Activated CD4-positive, CD25-positive, alpha-beta regulatory T cell treated with anti-CD3 and anti-CD28 coated beads, Interleukin-2, amount 50 U/mL, for 72 hours (primary cell): Measurements from ENCODE around the gene CORO2A.

Source experiments
- DNase-seq: peaks from one replicate; pipeline ENCODE4 v3.0.0; 2021

The CORO2A gene, protein sequence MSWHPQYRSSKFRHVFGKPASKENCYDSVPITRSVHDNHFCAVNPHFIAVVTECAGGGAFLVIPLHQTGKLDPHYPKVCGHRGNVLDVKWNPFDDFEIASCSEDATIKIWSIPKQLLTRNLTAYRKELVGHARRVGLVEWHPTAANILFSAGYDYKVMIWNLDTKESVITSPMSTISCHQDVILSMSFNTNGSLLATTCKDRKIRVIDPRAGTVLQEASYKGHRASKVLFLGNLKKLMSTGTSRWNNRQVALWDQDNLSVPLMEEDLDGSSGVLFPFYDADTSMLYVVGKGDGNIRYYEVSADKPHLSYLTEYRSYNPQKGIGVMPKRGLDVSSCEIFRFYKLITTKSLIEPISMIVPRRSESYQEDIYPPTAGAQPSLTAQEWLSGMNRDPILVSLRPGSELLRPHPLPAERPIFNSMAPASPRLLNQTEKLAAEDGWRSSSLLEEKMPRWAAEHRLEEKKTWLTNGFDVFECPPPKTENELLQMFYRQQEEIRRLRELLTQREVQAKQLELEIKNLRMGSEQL

DNA sequence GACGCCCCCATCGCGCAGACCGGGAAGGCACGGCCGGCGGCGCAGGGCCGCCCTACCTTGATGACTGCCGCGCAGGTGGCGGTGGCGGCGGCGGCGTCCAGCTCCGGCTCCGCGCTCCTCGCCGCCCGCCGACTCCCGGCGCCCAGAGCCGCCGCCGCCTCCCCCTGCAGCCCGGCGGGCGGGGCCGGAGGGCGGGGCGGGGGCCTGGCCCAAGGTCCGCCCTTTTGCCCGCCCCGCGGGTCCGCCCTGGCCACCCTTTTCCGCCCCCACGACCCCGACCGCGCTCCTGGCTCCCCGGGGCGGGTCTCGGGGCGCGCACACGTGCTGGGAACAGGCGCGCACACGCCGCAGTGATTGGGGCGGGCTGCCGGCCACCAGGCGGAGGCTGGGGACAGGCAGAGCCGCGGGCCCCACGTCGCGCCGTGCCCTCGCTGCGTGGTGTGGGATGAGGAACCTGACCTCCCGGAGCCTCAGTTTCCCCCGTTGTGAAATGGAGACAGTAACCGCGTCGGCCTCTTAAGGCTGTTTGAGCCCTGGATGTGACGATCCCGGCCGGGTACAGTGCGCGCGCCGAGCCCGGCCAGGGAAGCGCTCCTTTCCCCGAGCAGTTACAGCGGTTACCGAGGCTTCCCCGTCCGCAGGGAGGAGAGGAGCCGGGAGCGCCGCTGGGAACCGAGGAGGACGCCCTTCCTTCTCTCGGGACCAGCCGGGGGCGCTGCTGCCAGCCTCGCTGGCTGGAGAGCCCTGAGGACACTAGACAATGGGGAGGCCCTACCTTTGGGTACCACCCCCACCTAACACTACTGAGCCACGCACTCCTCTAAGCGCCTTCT lies at the start of gene CORO2A:
Gene CORO2A (minus strand): TSS at position 135 of the 833 bp plus-strand sequence. CDS start 34,977 bp downstream, outside the sequence.
- DNase-seq, result peak; percentile 79

DNA sequence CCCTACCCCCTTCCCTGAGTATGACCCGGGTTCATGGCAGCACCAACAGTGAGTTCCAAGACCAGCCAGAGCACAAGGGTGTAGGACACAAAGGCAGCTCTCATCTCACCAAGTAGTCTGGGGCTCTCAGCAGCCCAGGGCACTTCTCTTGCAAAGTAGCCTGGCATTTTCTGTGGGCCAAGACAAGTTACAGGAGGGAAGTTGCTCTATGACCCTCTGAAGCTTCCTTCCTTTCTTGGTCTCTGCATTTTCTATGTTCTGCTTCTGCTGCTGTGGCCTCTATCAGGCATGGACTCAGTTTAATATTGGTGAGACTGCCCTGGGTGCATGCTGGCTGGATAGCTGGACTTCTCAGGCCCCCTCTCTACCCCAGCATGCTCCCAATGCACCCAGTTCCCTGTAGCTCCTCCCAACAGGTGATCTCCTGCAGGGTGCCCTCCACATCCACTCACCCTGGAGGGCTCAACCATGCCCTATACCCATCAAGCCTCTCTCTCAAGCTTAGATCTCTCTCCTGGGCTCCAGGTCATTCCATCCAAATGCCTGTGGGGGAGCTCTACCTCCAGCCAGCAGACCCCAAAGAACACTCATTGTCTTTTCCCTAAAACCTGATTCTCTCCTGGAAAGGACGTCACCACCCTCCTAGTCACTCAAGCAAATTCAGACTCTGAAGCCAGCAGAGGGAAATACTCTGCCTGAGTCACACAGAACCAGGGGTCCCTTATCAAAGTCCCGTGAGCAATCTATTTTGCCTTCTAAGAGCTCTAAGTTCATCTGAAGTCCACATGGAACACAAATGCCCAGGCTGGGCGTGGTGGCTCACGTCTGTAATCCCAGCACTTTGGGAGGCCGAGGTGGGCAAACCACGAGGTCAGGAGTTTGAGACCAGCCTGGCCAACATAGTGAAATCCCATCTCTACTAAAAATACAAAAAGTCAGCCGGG lies 49.2 kb upstream of the CORO2A start:
- no peak for DNase-seq

DNA sequence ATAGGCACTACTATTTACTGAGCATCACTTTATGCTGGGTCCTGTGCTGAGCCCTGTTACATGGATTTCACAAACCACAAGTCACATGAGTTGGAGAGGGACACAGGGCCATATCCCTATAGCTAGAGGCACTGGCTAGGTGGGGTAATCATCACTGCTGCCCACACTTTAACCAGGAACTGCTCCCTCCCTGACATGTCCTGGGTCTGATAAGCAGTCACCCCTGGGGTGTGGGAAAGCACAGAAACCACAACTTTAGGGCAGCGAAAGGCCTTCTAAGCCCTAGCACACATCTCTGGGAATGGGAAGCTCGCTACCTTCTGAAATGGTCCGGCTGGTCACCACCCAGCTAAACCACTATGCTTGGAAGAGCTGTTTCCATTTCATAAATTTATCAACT lies 48.0 kb upstream of the CORO2A start:
- no peak for DNase-seq

DNA sequence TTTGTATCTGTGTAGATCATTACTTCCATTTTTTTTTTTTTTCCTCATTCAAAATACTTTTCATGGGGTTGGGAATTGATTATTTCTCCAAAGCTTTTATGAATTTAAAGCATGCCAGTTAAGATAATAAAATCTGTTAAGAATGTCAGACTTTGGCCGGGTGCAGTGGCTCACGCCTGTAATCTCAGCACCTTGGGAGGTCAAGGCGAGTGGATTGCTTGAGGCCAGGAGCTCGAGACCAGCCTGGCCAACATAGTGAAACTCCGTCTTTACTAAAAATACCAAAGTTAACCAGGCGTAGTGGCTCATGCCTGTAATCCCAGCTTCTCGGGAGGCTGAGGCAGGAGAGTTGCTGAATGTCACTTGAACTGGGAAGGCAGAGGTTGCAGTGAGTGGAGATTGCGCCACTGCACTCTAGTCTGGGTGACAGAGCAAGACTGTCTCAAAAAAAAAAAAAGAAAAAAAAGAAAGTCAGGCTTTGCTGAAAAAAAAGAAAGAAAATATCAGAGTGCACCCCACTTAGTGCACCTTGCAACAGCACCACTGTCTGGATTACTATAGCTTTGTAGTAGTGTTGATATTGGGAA lies 44.6 kb upstream of the CORO2A start:
- no peak for DNase-seq

DNA sequence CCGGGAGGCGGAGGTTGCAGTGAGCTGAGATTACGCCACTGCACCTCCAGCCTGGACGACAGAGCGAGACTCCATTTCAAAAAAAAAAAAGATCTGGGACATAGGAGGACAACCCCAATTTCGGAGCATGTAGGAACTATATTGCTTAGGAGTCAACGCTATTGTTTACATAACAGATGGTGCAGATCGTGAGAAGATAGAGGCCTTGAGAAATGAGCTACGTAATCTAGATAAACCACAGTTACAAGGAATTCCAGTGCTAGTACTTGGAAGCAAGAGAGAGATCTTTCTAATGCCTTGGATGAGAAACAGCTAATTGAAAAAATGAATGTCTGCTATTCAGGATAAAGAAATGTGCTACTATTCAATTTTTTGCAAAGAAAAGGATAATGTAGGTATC lies 42.7 kb upstream of the CORO2A start:
- no peak for DNase-seq

DNA sequence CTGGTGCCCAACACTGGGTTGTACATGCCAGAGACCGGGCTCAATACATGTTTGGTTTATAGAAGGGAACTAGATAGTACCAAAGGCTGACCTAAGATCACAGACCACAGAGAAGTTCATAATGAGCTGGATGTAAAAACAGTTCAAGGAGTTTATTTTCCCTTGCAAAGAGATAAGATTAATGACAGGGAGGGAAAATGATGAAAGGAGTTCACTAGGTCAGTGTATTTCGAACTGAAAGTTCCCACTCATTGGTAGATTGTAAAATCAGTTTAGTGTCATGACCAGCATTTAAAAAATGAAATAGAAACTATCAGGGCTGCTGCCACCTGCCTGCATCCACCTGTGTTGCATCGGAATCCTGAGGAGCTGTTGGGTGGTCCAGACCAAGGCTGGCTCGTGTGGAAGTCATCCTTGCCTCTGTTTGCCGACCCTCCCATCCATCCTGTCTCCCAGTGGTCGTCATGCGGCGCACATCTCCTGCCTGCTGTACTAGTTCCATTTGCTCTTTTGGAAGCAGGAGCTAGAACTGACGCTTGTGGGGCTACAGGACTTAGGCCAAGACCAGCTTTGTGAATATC lies 41.9 kb upstream of the CORO2A start:
- DNase-seq, result no peak

DNA sequence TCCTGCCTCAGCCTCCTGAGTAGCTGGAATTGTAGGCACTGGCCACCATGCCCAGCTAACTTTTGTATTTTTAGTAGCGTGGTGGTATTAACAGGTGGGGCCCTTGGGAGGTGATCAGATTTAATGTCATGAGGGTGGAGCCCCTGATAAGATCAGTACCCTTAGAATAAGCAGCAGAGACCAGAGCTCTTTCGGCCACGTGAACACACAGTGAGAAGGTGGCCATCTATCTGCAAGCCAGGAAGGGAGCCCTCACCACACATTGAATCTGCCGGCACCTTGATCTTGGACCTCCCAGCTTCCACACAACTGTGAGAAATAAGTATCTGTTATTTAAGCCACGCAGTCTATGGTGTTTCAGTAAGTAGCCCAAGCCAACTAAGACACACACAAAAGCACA lies 40.5 kb upstream of the CORO2A start:
- no peak for DNase-seq

DNA sequence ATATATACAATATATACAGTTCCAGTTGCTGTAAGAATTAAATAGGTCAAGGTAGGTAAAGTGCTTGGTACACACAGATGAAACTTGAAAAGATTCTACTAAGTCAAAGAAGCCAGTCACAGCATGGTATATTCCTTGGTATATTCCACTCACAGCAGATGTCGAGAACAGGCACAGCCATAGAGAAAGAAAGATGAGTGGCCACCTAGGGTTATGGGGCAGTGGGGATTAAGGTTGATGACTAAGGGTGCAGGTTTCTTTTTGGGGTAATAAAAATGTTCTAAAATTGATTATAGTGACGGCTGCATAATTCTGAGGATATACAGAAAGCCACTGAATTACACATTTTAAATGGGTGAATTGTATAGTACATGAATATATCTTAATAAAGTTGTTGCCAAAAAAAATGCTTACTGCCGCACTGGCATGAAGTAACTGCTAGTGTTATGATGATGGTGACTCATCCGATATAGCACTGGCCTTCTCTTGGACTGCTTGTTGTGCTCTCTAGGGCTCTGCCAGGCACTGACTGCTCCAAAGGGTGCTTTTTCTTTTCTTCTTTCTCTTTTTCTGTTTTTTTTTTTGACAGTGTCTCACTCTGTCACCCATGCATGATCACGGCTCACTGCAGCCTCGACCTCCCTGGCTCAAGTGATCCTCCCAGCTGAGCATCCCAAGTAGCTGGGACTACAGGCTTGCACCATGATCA lies 39.5 kb upstream of the CORO2A start:
- DNase-seq, result no peak

DNA sequence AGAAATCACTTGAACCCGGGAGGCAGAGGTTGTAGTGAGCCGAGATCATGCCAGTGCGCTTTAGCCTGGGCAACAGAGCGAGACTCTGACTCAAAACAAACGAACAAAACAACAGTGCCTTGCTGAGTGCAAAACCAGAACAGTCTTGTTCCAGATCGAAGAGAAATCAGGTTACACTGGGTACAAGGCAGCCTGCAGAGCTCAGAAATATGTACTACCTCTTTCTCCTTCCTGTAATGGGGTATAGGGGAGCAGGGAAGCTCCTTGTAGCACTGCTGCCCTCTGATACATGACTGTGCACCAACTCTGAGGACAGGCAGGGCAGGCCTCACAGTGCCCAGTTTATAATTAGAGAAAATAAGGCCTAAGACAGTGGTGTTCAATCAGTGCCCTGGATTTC lies 38.4 kb upstream of the CORO2A start:
- no peak for DNase-seq

DNA sequence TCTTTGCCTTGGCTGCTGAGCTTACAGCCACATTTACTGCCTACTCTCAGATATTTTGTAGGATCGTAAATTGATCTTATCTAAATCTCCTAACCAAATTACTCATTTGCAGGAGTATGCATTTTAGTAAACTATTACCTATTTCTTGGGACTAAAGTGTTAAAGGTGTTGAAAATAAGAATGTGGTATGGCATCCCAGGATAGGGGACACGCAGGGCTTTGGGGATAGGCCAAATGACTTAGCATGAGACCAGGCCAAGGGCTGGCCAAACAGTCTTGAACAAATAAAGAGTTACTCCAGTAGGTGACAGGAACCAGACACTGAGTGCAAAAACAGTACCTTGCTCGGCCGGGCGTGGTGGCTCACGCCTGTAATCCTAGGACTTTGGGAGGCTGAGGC lies 37.9 kb upstream of the CORO2A start:
- DNase-seq, result no peak

DNA sequence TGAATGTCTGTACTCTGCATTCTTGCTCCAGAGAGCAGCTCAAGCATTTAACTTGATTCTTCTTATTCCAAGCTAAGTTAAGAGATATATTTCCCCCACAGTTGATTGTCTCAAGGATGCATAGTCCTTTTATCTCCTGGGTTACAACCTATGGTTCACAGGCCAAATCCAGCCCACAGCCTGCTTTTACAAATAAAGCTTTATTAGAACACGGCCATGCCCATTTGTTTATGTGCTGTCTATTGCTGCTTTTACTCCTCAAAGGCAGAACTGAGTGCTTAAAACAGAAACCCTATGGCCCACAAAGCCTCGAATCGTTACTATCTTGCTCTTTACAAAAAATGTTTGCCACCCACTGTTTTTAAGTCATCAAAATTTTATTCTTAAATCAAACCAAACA lies 37.2 kb upstream of the CORO2A start:
- no peak for DNase-seq

DNA sequence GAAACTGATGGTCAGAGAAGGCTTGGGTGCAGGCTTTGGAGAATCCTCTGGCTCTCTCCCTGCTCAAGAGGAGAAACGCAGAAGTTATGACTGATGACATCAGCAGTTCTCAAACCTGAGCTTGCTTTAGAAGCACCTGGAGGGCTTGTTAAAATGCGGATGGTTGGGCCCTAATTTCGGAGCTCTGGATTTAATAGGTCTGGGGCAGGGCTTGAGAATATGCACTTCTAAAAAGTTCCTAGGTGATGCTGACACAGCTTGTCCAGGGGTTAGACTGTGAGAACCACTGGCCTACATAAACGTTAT lies 36.6 kb upstream of the CORO2A start:
- DNase-seq, result no peak

DNA sequence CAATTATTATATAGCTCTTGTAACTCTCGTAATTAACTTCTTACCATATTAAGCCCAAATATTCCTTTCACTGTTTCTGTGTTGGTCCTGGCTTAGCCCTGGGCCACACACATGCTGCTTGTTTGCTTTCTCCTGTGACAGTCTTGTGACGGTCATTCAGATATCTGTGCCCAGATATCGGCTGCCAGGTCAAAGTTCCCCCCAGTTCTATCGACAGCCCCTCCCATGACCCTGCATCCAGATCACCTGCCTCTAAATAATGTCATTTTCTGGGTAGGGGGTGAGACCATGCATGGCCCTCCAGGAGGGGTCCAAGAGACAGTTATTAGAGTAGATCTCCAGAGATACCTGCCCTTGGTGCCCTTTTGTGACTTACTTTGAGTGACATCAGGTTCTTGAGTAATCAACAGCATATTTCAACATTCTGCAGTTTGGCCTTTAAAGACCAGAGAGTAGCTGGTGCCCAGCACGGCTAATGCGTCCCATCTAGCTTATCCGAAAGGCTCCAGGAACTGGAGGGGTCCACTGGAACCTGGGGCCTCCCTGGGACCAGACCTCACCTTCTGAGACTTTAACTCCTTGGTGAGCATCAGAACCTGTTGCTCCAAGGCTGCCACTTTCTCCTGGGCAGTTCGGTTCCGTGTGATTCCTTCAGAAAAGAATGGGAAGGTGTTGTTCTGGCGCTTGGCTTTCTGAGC lies 36.1 kb upstream of the CORO2A start:
- no peak for DNase-seq

DNA sequence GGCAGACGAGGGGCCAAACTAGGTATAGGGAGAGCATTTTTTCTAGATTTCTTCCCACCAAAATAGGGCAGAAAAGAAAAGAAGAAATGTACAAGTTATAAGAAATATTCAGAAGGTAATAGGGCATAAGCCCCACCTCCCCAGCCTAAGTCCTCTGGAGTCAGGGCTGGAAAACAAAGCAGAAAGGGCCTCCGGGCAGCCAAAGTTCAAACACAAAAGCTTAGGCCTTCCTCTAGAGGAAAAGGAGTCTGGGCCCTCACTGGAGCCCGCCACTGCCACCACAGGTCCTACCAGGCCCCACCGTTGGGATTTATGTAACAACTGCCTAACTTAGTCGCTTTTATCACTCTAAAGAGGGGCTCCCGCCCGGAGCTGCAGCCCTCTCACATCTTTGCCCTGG lies 35.4 kb upstream of the CORO2A start:
- no peak for DNase-seq

DNA sequence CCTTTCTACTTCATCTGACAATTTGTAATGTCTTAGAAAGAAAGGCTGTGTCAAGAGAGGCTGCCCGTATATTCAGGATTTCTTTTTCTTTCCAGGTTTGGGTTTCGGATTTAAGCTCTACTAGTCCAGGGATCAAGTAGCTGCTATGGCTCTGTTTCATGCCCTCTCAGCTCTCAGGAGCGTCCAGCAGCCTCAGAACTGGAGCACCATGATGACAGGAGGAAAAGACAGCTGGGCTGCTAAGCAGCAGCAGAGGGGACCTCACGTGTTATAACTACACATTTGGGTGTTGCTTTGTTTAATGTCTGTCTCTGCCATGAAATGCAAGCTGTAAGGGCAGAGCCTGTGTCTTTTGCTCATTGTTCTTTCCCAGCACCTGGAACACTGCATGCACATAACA lies 34.5 kb upstream of the CORO2A start:
- no peak for DNase-seq

DNA sequence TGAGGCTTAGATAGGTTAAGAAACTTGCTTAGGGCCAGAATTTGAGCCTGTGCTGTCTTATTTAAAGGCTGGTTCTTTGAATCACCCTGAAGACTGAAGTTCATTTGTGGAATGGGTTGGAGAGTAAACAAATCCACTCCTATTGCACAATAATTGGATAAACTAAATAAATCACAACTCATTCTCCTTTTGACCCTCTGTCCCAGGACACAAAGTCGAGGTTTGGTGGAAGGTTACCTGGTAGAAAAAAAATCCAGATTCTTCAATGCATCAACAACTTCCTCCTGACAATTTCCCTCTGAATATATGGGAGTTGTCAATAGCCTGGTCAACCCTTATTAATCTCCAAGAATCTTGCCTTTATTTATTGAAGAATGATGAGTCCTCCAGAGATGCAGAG lies 34.1 kb upstream of the CORO2A start:
- no peak for DNase-seq

DNA sequence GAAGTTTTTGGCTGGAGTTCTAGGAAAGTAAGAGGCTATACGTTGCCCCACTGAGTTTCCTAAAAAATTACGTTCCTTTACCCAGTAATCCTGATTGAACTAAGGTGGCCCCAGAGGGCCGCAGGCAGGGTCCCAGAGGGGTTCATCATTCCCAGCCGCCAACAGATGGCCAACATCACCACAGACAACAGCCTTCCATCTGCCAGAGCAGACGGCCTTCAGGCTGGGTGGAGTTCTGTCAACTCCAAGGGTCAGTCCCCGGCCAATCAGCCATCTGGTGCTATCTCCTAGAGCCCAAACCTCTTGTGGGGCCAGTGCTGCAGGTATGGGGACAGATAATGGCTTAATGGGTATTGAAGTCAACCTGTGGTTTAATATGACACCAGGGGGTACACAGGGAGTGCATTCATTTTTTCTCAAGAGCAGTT lies 32.6 kb upstream of the CORO2A start:
- DNase-seq, result no peak

DNA sequence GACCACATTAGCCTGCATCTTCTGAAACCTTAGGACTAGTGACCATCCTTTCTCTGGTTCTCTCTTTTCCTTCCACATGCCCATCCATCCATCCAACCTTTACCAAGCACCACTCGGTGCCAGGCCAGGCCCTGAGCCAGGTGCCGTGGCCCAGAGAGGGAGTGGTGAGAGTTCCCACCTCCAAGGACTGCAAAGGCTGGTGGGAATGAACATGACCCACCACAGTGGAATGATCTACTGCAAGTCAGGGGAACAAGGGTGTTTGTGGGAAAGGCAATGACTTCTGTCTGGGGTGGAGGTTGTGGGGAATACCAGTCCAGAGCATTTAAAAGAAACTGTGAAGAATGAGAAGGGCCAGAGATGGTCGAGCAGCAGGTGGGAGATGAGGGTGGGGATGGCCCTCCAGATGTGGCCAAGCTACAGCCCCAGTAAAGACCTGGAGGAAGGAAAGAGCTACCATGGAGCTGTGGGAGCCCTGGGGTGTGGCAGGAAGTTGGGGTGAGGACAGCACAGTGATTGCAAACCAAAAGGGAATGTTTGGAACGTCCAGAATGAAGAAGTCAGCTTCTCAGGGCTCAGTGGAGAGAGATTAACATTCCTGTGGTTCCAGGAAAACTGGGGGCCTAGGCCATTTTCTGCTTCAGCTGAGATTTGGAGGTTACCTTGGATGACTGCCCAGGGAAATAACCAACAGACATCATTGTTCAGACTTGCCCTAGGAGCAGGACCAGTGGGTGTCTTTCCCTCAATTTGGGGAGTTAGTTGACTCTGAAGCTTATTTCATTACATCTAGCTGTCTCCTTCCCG lies 30.7 kb upstream of the CORO2A start:
- DNase-seq, result no peak

DNA sequence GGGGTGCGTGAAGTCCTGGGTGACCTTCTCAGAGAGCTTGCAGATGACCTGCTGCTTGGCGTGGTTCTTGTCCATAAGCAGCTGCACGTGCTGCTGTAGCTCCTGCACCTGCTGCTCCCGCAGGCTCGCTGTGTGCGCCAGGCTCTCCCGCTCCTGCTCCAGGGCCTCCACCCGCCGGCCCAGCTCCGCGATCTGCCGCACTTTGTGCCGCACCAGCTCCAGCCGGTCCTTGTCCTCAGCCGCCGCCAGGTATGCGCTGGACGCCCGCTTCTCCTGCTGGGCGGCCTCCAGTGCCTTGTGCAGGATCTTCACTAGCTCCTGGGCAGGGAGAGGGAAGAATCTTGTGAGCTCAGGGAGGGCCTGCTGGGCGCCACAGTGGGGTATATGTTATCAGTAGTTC lies 28.5 kb upstream of the CORO2A start:
- DNase-seq, result no peak

DNA sequence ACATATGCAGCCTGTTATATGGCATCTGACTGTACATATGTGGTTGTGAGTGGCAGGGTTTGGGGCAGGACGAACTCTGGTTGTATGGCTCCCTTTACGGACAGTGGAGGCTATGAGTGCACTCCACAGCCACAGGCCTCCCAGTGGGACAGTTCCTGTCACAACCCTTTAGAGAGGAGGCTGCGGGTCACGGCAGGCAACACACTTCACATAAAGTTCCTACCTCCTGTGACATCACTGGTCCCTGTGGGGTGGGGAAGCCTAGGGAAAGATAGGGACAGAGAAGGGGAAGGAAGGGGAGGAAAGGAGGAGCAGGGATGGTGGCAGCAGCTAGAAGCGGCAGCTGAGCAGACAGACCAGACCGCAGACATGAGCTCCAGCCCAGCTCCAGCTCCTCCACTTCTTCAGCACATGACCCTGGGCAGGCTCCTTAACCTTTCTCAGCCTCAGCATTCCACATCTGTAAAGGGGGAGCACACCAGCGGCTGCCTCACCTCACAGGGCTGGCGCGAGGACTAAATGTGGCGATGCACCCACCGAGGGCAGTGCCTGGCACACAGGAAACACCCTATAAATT lies 27.4 kb upstream of the CORO2A start:
- no peak for DNase-seq
